MM.1S (cell line): Measurements from ENCODE around the gene EOLA1.
"Not testable (repeated sequence)": the region's sequence is repeated elsewhere in the genome, so short reads cannot be mapped to it uniquely, and the experiment has no call there.

Experiments
- DNase-seq: peaks from one replicate; pipeline ENCODE4 v3.0.0-alpha.2; 2015
- H2AFZ ChIP-seq: fragments of 300-600 bp; sonication (generic); 2 replicates; pipeline ENCODE4 v1.6.0; 2016; ENCODE audit warnings: antibody characterized with exemption, low read length
- H3F3A ChIP-seq: fragments of 300-600 bp; sonication (generic); 2 replicates; pipeline ENCODE4 v1.6.1; 2016; ENCODE audit warnings: mild to moderate bottlenecking, antibody characterized with exemption, low read length, moderate library complexity, mixed read lengths; ENCODE audit not compliant: insufficient read depth
- H3K27ac ChIP-seq: fragments of 300-600 bp; sonication (generic); 2 replicates; pipeline ENCODE4 v1.5.1; 2016; ENCODE audit warnings: mild to moderate bottlenecking, low read length
- H3K27me3 ChIP-seq: fragments of 300-600 bp; sonication (generic); replicated peaks from 2 replicates; pipeline ENCODE4 v1.6.0; 2016; ENCODE audit warnings: low read length; ENCODE audit not compliant: insufficient read depth
- H3K36me3 ChIP-seq: fragments of 300-600 bp; sonication (generic); replicated peaks from 2 replicates; pipeline ENCODE4 v1.6.1; 2016; ENCODE audit warnings: mild to moderate bottlenecking, low read length, mixed read lengths; ENCODE audit not compliant: insufficient read depth
- H3K4me1 ChIP-seq: fragments of 300-600 bp; sonication (generic); 2 replicates; pipeline ENCODE4 v1.6.1; 2016; ENCODE audit warnings: low read length, mixed read lengths
- H3K4me2 ChIP-seq: fragments of 300-600 bp; sonication (generic); 2 replicates; pipeline ENCODE4 v1.6.0; 2016; ENCODE audit warnings: low read depth, low read length
- H3K4me3 ChIP-seq: fragments of 300-600 bp; sonication (generic); 2 replicates; pipeline ENCODE4 v1.5.1; 2016; ENCODE audit warnings: low read length, mixed read lengths
- H3K79me2 ChIP-seq: fragments of 300-600 bp; sonication (generic); 2 replicates; pipeline ENCODE4 v1.6.1; 2016; ENCODE audit warnings: mixed run types, low read length, mixed read lengths
- H3K9ac ChIP-seq: fragments of 300-600 bp; sonication (generic); 2 replicates; pipeline ENCODE4 v1.6.1; 2016; ENCODE audit warnings: low read length, mixed read lengths
- H3K9me2 ChIP-seq: fragments of 300-600 bp; sonication (generic); replicated peaks from 2 replicates; pipeline ENCODE4 v1.6.1; 2016; ENCODE audit warnings: mild to moderate bottlenecking, low read length, mixed read lengths; ENCODE audit not compliant: insufficient read depth
- H3K9me3 ChIP-seq: fragments of 300-600 bp; sonication (generic); replicated peaks from 2 replicates; pipeline ENCODE4 v1.6.1; 2016; ENCODE audit warnings: mild to moderate bottlenecking, low read length, mixed read lengths; ENCODE audit not compliant: insufficient read depth
- H4K20me1 ChIP-seq: fragments of 300-600 bp; sonication (generic); 2 replicates; pipeline ENCODE4 v1.6.1; 2016; ENCODE audit warnings: mild to moderate bottlenecking, low read length, moderate library complexity, mixed read lengths; ENCODE audit not compliant: insufficient read depth
- CTCF ChIP-seq: fragments of 300-600 bp; sonication (generic); IDR thresholded peaks from 2 replicates; pipeline ENCODE4 v1.5.1; 2016; ENCODE audit warnings: antibody characterized with exemption, low read length, mixed read lengths
- EZH2 ChIP-seq: fragments of 300-600 bp; sonication (generic); optimal IDR thresholded peaks from 2 replicates; pipeline ENCODE3; 2017; ENCODE audit warnings: low read depth, mild to moderate bottlenecking, antibody characterized with exemption, low read length, mixed read lengths
- EZH2phosphoT487 ChIP-seq: fragments of 300-600 bp; sonication (generic); IDR thresholded peaks from 2 replicates; pipeline ENCODE4 v1.6.1; 2018; ENCODE audit warnings: antibody characterized with exemption, low read length

Gene EOLA1

GRCh38 chrX:149531599-149531998 is 9.2 kb upstream of the EOLA1 start:
- Histone ChIP-seq H3K27me3 (no peaks in the 10 kb centered on the region), H3K4me3 (no peak overlapping the region), H3K36me3 (no peaks in the 10 kb centered on the region), H3K9me2 (no peaks in the 10 kb centered on the region), H3F3A (no peaks in the 10 kb centered on the region), H3K9me3 (no peaks in the 10 kb centered on the region), H3K4me1 (no peaks in the 10 kb centered on the region), H3K27ac (no peak overlapping the region), H2AFZ (no peak overlapping the region), H4K20me1 (no peaks in the 10 kb centered on the region), H3K79me2 (no peaks in the 10 kb centered on the region), H3K4me2 (no peak overlapping the region), H3K9ac (no peak overlapping the region)
- TF ChIP-seq EZH2phosphoT487, result no peak
- no peak for TF ChIP-seq CTCF
- TF ChIP-seq EZH2, result no peak
- no peak for DNase-seq

- not testable (repeated sequence) for H3K4me1 ChIP-seq, H4K20me1 ChIP-seq, H3F3A ChIP-seq, H3K9me3 ChIP-seq, H3K27me3 ChIP-seq, H3K9me2 ChIP-seq, H3K79me2 ChIP-seq, H3K9ac ChIP-seq, H3K27ac ChIP-seq, H3K36me3 ChIP-seq, H2AFZ ChIP-seq, H3K4me2 ChIP-seq, H3K4me3 ChIP-seq, DNase-seq
Observed at GRCh38 chrX:149532868-149533267, 7.9 kb upstream of the EOLA1 start.

GRCh38 chrX:149533999-149534398 is 6.8 kb upstream of the EOLA1 start:
- H3K9me3 ChIP-seq, H3K9ac ChIP-seq, H4K20me1 ChIP-seq, H3K79me2 ChIP-seq, H3K4me2 ChIP-seq, H3F3A ChIP-seq, H3K27me3 ChIP-seq, H3K4me1 ChIP-seq, H3K27ac ChIP-seq, H3K36me3 ChIP-seq, H3K4me3 ChIP-seq, H2AFZ ChIP-seq, H3K9me2 ChIP-seq, DNase-seq: not testable (repeated sequence)

- H3K4me1 ChIP-seq, H3F3A ChIP-seq, H3K36me3 ChIP-seq, H3K9me2 ChIP-seq, H3K4me3 ChIP-seq, H2AFZ ChIP-seq, H3K9me3 ChIP-seq, H3K27ac ChIP-seq, H3K4me2 ChIP-seq, H3K27me3 ChIP-seq, H4K20me1 ChIP-seq, H3K79me2 ChIP-seq, H3K9ac ChIP-seq, DNase-seq: not testable (repeated sequence)
Observed at GRCh38 chrX:149534926-149535602, 5.7 kb upstream of the EOLA1 start.

GRCh38 chrX:149537474-149537873 is 3.3 kb upstream of the EOLA1 start:
- not testable (repeated sequence) for H3K9me2 ChIP-seq, H3K9me3 ChIP-seq, H4K20me1 ChIP-seq, H3K9ac ChIP-seq, H3K4me2 ChIP-seq, H3F3A ChIP-seq, H2AFZ ChIP-seq, H3K27me3 ChIP-seq, H3K4me1 ChIP-seq, DNase-seq, H3K27ac ChIP-seq, H3K4me3 ChIP-seq, H3K36me3 ChIP-seq, H3K79me2 ChIP-seq
